Fibroblast of pulmonary artery (primary cell): ENCODE data around the gene TYK2.

Experiments
- DNase-seq: peaks from one replicate; pipeline ENCODE4 v3.0.0-alpha.2; 2010; ENCODE audit warnings: low read depth
- H3K4me3 ChIP-seq: replicated peaks from 2 replicates; pipeline ENCODE4 v1.5.1; 2011; ENCODE audit warnings: low read depth, mild to moderate bottlenecking, control low read depth, low read length, moderate library complexity
- CTCF ChIP-seq: IDR thresholded peaks from 2 replicates; pipeline ENCODE4 v1.5.1; 2011; ENCODE audit warnings: mild to moderate bottlenecking, control low read depth, low read length, inconsistent platforms; ENCODE audit errors: missing control alignments

Gene TYK2

GRCh38 chr19:10421240-10422045 is 41.1 kb upstream of the TYK2 start:
- no peak for TF ChIP-seq CTCF
- no peak overlapping the region for H3K4me3 ChIP-seq
- no peak for DNase-seq

GRCh38 chr19:10420444-10421239 is 40.3 kb upstream of the TYK2 start, which contains the start of gene PDE4A:
Gene PDE4A (plus strand): TSS chr19:10420538. CDS start chr19:10420765, 227 bp downstream.
- peak; percentile 24 for TF ChIP-seq CTCF
- DNase-seq = peak; percentile 44
- peak within 1 kb of the TSS; percentile 42 for H3K4me3 ChIP-seq

- peak overlapping the region; percentile 42 for H3K4me3 ChIP-seq
- peak; percentile 56 for DNase-seq
- TF ChIP-seq CTCF = no peak
These were observed 39.5 kb upstream of the TYK2 start for GRCh38 chr19:10419646-10420443.

- DNase-seq = no peak
- peak overlapping the region; percentile 42 for H3K4me3 ChIP-seq
These were observed 38.9 kb upstream of the TYK2 start for GRCh38 chr19:10419200-10419645.

GRCh38 chr19:10418485-10419199 is 38.3 kb upstream of the TYK2 start:
- no peak for DNase-seq
- TF ChIP-seq CTCF = no peak
- H3K4me3 ChIP-seq = no peak overlapping the region

More at GRCh38 chr19:10419200-10419645, 38.9 kb upstream of the TYK2 start:
- no peak for TF ChIP-seq CTCF

GRCh38 chr19:10418235-10418484 is 37.8 kb upstream of the TYK2 start:
- H3K4me3 ChIP-seq = no peak overlapping the region
- no peak for DNase-seq
- TF ChIP-seq CTCF = no peak
